Osteocyte (in vitro differentiated cells): Measurements from ENCODE around the gene ARHGAP6. TPM values are rescaled to one million over a fixed set of nuclear protein-coding genes. Genes with fewer than 3 reads are reported as not detected.
A peak's percentile ranks its signal among the peaks of the same experiment; 100 is the strongest.

Experiments
- DNase-seq: peaks from one replicate; pipeline ENCODE4 v3.0.0; 2021; ENCODE audit warnings: mixed read lengths; ENCODE audit not compliant: unreplicated experiment; ENCODE audit errors: extremely low spot score
- H3K27ac Mint-ChIP-seq: one replicate; pipeline ENCODE4 v1.8.0; 2021; ENCODE audit warnings: mild to moderate bottlenecking, mixed read lengths; ENCODE audit not compliant: unreplicated experiment
- H3K27me3 Mint-ChIP-seq: one replicate; pipeline ENCODE4 v1.8.0; 2021; ENCODE audit warnings: mixed read lengths; ENCODE audit not compliant: unreplicated experiment
- H3K36me3 Mint-ChIP-seq: one replicate; pipeline ENCODE4 v1.8.0; 2021; ENCODE audit warnings: mixed read lengths; ENCODE audit not compliant: unreplicated experiment
- H3K4me1 Mint-ChIP-seq: one replicate; pipeline ENCODE4 v1.8.0; 2021; ENCODE audit warnings: mixed read lengths; ENCODE audit not compliant: unreplicated experiment
- H3K4me3 Mint-ChIP-seq: one replicate; pipeline ENCODE4 v1.8.0; 2021; ENCODE audit warnings: mild to moderate bottlenecking, moderate library complexity, mixed read lengths; ENCODE audit not compliant: unreplicated experiment
- H3K9me3 Mint-ChIP-seq: one replicate; pipeline ENCODE4 v1.8.0; 2021; ENCODE audit warnings: mixed read lengths; ENCODE audit not compliant: unreplicated experiment
- total RNA-seq: library from RNA; stranded (reverse); gene quantifications from 2 replicates; pipeline ENCODE4 v1.2.1, GENCODE V29; 2021
- TF ChIP-seq, protein P1 (sequence below): fragments of 200-600 bp; sonication (generic); IDR thresholded peaks from 2 replicates; pipeline ENCODE4 v1.5.0; 2021; ENCODE audit warnings: antibody characterized with exemption, mild to moderate bottlenecking, moderate library complexity

ARHGAP6 gene
- total RNA-seq, 1 donor from 2014 or later, result 3.5 TPM

DNA sequence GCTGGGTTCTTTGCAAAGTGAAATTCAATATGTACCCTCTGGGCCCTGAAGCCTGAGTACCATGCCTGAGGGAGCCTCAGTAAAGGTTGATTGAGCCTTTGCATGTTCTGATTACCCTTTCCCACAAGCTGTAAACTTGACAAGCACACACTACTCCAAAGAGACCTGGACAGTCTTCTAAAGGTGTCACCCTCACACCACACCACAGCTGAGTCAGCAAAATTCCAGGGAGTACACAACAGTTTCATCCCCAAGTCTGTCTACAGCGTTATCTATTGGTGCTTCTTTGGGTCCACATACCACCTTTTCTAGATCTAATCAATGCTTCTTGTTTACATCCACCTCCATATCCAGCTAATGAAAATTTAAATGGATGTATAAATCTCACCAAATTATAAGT, 191.7 kb downstream of the ARHGAP6 start:
- H3K9me3 Mint-ChIP-seq, result peaks cover 15% of the 10 kb centered on the region
- H3K27ac Mint-ChIP-seq, result peak overlapping the region; percentile 78
- no peak for DNase-seq
- H3K4me3 Mint-ChIP-seq, result no peak overlapping the region
- peaks cover 2% of the 10 kb centered on the region for H3K36me3 Mint-ChIP-seq
- H3K27me3 Mint-ChIP-seq, result no peaks in the 10 kb centered on the region
- TF ChIP-seq, protein P1, sequence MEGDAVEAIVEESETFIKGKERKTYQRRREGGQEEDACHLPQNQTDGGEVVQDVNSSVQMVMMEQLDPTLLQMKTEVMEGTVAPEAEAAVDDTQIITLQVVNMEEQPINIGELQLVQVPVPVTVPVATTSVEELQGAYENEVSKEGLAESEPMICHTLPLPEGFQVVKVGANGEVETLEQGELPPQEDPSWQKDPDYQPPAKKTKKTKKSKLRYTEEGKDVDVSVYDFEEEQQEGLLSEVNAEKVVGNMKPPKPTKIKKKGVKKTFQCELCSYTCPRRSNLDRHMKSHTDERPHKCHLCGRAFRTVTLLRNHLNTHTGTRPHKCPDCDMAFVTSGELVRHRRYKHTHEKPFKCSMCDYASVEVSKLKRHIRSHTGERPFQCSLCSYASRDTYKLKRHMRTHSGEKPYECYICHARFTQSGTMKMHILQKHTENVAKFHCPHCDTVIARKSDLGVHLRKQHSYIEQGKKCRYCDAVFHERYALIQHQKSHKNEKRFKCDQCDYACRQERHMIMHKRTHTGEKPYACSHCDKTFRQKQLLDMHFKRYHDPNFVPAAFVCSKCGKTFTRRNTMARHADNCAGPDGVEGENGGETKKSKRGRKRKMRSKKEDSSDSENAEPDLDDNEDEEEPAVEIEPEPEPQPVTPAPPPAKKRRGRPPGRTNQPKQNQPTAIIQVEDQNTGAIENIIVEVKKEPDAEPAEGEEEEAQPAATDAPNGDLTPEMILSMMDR, result no peak
- H3K4me1 Mint-ChIP-seq, result peaks cover 59% of the 10 kb centered on the region

DNA sequence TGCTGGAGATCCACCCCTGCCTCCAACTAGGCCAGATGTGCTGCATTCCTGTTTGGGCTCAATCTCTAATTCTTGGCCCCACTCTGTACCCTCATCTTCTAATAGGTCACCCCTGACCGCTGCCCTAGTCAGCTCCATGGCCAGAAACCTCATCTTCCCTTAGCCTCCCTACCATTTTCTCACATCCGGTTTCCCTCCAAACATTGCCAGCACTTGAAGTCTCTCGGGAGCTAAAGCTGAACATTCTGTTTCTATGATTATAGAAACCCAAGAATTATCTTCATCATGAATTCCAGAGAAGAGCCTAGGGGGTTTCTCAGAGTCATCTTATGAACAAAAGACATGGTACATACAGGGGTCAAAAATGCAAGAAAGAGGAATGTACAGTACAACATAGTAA, 192.8 kb downstream of the ARHGAP6 start:
- Mint-ChIP-seq H3K36me3 (peaks cover 2% of the 10 kb centered on the region), H3K27ac (peak overlapping the region; percentile 78), H3K27me3 (no peaks in the 10 kb centered on the region), H3K4me3 (no peak overlapping the region), H3K9me3 (peaks cover 15% of the 10 kb centered on the region), H3K4me1 (peaks cover 48% of the 10 kb centered on the region)
- no peak for DNase-seq
- TF ChIP-seq, protein P1, result no peak

DNA sequence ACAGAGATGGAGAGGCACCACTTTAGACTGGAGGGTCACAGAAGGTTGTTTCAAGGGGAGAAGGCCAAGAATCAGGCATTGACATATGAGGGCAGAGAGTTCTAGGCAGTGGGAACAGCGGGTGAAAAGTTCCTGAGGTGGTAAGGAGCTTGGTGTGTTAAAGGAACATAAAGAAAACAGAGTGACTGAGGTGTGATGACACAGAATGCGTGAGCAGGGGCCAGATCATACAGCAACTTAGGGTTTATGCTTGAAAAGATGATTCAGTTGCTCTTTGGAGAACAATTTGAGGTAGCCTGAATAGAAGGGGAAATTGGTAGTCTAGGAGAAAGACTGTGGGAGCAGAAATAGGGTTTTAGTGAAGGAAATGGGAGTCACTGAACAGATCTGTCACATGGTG, 193.3 kb downstream of the ARHGAP6 start:
- Mint-ChIP-seq H3K27ac (peak overlapping the region; percentile 78), H3K4me1 (peaks cover 46% of the 10 kb centered on the region), H3K4me3 (no peak overlapping the region), H3K36me3 (peaks cover 2% of the 10 kb centered on the region), H3K9me3 (peaks cover 12% of the 10 kb centered on the region), H3K27me3 (no peaks in the 10 kb centered on the region)
- DNase-seq, result no peak
- TF ChIP-seq, protein P1, result no peak

DNA sequence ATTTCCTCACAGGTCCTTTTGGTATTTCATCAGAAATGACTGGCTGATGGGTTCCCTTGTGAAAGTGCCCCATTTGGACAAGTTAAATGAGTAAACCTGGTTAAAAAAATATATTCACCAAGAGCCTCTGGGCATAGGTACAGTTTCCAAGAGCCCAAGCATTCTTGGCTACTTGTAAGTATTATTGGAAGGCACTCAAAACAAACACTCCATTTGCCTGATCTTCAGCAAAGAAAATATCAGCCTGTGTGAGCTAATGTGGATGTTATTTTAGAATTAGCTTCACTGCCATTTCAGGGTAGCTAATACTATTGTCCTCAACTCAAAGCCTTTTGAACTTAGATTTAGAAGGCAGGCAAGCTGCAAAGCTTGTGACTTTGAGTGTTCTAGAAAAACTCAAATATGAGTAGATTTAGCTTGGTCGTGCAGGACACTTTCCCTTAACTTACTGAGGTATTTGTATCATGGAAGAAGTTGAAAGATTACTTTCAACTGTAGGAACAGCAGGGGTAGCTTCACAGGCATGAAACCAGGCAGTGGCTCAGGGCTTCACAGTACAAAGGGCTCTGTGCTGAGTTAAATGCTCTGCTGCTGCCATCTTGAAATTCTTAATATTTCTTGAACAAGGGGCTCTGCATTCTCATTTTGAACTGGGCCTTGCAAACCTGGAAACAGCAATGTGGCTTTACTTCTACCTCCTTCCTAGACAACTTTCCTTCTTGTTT, 195.3 kb downstream of the ARHGAP6 start:
- no peak overlapping the region for H3K4me3 Mint-ChIP-seq
- peaks cover 14% of the 10 kb centered on the region for H3K9me3 Mint-ChIP-seq
- TF ChIP-seq, protein P1, result no peak
- H3K27me3 Mint-ChIP-seq, result no peaks in the 10 kb centered on the region
- H3K36me3 Mint-ChIP-seq, result peaks cover 2% of the 10 kb centered on the region
- H3K4me1 Mint-ChIP-seq, result peaks cover 53% of the 10 kb centered on the region
- no peak for DNase-seq
- H3K27ac Mint-ChIP-seq, result peak overlapping the region; percentile 67

DNA sequence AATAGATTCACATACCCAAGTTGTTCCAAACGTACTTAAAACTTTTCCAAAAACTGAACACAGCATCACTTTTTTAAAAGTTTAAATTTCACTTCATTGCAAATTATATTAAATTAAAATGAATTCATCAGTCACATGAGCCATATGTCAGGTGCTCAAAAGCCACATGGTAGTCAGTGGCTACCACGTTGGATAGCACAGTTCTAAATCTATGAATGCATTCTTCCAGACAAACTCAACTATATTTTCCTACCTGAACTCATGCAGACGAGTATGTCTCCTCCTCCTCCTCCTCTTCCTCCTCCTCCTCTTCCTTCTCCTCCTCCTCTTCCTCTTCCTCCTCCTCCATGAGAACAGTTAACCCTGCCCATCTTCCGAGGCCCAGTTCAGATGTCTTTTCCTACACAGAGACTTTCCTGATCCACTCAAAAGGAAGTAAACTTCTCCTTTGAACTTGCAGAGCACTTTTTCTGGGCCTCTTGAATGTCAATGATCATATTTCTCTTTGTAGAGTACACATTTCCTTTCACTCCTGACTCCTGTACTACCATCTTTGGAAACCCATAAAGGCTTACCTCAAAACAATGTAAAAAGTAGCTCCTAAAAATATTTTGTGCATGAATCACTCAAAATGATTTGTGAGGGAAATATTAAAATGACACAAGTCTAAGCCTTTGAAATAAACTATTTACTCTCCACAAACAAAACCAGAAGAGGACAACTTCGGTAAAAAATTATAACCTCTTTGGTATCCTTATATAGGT, 199.9 kb downstream of the ARHGAP6 start:
- Mint-ChIP-seq H3K27me3 (no peaks in the 10 kb centered on the region), H3K4me3 (no peak overlapping the region), H3K36me3 (no peaks in the 10 kb centered on the region), H3K27ac (no peak overlapping the region), H3K9me3 (peaks cover 9% of the 10 kb centered on the region), H3K4me1 (peaks cover 47% of the 10 kb centered on the region)
- no peak for DNase-seq
- TF ChIP-seq, protein P1, result no peak
